Occipital lobe (tissue), 2 donors: ENCODE data around the gene PTPN7. TPM values are rescaled to one million over a fixed set of nuclear protein-coding genes. Genes with fewer than 3 reads are reported as not detected.
"Not testable (repeated sequence)": the region's sequence is repeated elsewhere in the genome, so short reads cannot be mapped to it uniquely, and the experiment has no call there.

ENCODE experiments used
- DNase-seq: peaks from one replicate; lab custom pipeline; 2025; lab: John Stamatoyannopoulos, UW
- total RNA-seq: library from RNA; depleted of rRNA; stranded (reverse); fragments of >200 nt; gene quantifications from one replicate; pipeline ENCODE4 v1.2.3, GENCODE V29; 2014

PTPN7 gene
- total RNA-seq, 1 donor from 2014 or later: 0.16 TPM

GRCh38 chr1:202167054-202167453 lies 6.7 kb upstream of the PTPN7 start:
- DNase-seq: not testable (repeated sequence)

- no peak for DNase-seq
Observed at GRCh38 chr1:202165942-202166843, 5.8 kb upstream of the PTPN7 start.

GRCh38 chr1:202165267-202165941 lies 5.0 kb upstream of the PTPN7 start:
- no peak for DNase-seq

GRCh38 chr1:202164271-202165037 lies 4.1 kb upstream of the PTPN7 start:
- no peak for DNase-seq

- no peak for DNase-seq
Observed at GRCh38 chr1:202163281-202164270, 3.2 kb upstream of the PTPN7 start.

GRCh38 chr1:202162418-202163280 lies 2.2 kb upstream of the PTPN7 start:
- no peak for DNase-seq

GRCh38 chr1:202162047-202162417 lies 1.6 kb upstream of the PTPN7 start:
- DNase-seq: no peak

- DNase-seq: no peak
Observed at GRCh38 chr1:202161151-202162046, 997 bp upstream of the PTPN7 start.

GRCh38 chr1:202159534-202160371 lies 649 bp downstream of the PTPN7 start:
- no peak for DNase-seq

GRCh38 chr1:202158810-202159533 lies 1.4 kb downstream of the PTPN7 start:
- no peak for DNase-seq

- no peak for DNase-seq
Observed at GRCh38 chr1:202157945-202158344, 2.5 kb downstream of the PTPN7 start.

GRCh38 chr1:202156590-202156989 lies 3.8 kb downstream of the PTPN7 start:
- DNase-seq: no peak

- DNase-seq: no peak
Observed at GRCh38 chr1:202155478-202156021, 4.9 kb downstream of the PTPN7 start.

GRCh38 chr1:202154766-202155477 lies 5.5 kb downstream of the PTPN7 start:
- DNase-seq: no peak

GRCh38 chr1:202154148-202154765 lies 6.1 kb downstream of the PTPN7 start:
- no peak for DNase-seq

GRCh38 chr1:202153284-202153683 lies 7.1 kb downstream of the PTPN7 start:
- DNase-seq: no peak
